NCI-H82 treated with DMSO at 0.1 percent for 48 hours (cell line): ENCODE measurements around the gene CPVL.

Experiments
- DNase-seq: peaks from one replicate; lab custom pipeline; 2025; ENCODE audit not compliant: unreplicated experiment; lab: John Stamatoyannopoulos, UW

CPVL gene

DNA sequence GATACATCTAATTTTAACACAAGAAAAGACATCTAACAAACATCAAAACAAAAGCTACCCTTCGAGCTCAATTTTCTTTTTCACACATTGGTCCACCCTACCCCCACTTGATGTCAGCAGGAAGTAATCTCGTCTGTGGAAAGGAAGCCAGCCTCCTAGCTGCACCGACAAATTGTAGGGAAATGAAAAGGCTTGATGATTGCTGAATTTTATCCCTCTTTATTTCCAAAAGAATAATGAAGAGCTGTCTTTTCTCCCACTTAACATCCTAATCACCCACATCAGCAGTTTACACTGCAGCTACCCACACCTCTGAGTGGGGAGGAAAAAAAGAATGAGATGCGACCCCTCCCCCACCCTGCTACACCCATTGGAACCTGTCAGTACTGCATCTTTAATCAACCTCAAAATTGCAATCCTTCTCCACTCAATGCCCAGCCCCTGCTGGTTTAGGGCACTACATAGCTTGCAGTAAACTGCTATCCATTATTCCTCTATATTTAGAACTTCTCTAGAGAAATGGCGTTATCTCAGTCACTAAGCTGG, 10.6 kb upstream of the CPVL start:
- DNase-seq = no peak

DNA sequence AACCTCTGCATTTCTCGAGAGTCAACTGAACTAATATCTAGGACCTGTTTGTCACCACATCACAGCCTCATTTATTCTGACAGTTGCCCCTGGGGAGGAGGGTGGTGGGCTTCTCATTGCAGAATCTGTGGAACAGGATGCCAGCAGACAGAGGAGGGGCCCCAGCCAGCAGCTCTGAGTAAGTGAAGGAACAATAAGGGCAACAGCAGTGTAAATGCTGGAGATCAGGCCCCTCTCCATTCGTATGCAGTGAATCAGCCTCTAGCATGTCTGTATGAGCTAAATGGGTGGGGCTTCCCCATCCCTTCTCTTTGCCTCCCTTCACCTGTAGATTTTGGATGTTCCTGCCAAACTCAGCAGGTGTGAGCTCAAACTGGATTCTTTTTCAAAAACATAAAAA, 7.7 kb upstream of the CPVL start:
- DNase-seq = no peak

DNA sequence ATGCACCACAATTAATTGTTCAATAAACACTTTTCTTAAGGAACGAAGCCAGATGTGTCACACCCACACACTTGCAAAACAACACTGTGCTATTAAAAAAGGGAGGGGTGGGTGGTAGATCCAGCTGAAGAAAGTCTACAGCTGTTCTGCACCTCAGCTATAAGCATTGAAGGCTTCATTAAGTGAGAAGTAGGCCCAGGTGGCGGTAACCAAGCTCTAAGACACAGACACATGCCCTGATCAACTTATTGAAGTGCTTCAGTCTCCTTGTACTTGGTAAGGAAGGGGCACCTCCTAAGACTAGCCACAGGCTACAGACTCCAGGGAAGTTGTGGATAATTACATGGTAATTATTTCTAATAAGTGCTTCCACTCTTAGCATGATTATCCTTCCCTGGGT, 4.5 kb upstream of the CPVL start:
- no peak for DNase-seq

GRCh38 chr7:29149036-29149435, 2.7 kb upstream of the CPVL start:
- no peak for DNase-seq

GRCh38 chr7:29147821-29148220, 1.5 kb upstream of the CPVL start:
- no peak for DNase-seq

DNA sequence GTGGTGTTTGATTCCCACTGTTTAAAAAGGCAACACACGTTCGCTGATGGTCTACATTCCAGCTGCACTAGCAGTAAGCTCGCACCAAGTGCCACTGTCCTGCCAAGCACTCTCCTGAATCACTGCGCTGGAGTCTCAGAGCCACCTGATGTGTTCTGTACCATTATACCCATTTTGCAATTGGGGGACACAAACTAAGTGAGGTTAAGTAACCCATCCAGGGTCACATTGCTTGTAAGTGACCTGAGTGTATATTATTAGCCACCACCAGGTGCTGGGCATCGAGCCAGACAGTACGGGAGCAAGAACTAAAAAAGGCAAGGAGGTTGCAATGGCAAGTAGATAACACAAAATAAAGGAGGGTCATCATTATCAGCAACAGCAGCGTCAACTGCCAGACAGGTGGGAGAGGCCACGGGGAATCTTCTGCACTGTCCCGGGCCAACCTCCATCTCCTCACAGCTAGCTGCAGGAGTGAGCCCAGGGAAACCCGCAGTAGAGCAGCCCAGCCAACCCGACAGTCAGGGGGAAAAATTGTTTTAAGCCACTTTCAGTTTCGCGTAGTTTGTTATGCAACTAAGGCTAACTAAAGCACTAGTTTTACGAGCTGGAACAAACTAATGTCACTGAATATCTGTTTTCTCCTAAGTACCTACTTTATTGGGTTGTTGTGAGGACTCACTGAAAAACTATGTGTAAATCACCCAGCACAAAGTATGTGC, 712 bp upstream of the CPVL start:
- no peak for DNase-seq

GRCh38 chr7:29145553-29146056, 732 bp downstream of the CPVL start:
- no peak for DNase-seq

DNA sequence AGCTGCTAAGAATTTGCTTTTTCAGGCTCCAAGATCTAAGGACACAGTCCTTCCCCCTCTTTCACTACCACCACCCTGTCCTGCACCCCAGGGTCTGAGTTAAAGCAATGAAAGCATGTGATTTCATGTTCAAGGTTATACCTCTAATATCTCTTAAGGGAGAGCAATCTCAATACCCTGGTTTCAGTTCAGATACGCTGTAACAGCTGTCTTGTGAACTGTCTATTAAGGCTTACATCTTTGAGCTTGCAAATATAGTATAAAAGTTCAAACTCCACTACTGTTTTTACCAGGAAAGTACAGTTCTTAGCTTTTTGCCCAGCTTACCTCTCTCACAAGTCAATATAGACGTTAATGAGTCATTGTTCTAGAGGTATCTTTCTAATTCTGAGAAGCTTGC, 2.6 kb downstream of the CPVL start:
- no peak for DNase-seq

GRCh38 chr7:29142021-29142727, 4.2 kb downstream of the CPVL start:
- DNase-seq = no peak

- DNase-seq = no peak
Observed at GRCh38 chr7:29140873-29141468, 5.4 kb downstream of the CPVL start.

GRCh38 chr7:29139796-29140195, 6.5 kb downstream of the CPVL start:
- no peak for DNase-seq

GRCh38 chr7:29139191-29139590, 7.1 kb downstream of the CPVL start:
- DNase-seq = no peak

DNA sequence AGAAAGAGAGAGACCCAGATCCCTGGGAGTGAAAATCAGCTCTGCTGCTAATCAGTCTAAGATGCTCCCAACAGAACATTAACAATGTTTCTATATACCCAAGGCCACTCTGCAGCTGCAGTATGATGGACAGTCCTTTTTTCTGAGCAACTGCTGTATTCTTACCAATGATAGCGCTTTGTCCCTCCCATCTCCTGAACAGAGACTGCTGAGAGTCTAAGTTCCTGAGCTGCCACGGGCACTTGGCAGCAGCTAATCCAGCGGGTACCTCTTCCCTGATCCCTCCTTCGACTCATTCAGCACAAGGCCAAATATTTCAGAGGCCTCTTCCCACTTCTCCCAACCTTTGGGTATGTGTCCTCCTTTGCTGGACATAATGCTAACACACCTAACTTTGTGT, 7.7 kb downstream of the CPVL start:
- DNase-seq = no peak

GRCh38 chr7:29135846-29136245, 10.5 kb downstream of the CPVL start:
- DNase-seq = no peak

GRCh38 chr7:29132980-29133379, 13.4 kb downstream of the CPVL start:
- no peak for DNase-seq

GRCh38 chr7:29131678-29132077, 14.7 kb downstream of the CPVL start:
- DNase-seq = no peak

- DNase-seq = no peak
Observed at GRCh38 chr7:29130096-29130495, 16.2 kb downstream of the CPVL start.

GRCh38 chr7:29127527-29127926, 18.8 kb downstream of the CPVL start:
- no peak for DNase-seq

GRCh38 chr7:29126804-29127203, 19.5 kb downstream of the CPVL start:
- no peak for DNase-seq

DNA sequence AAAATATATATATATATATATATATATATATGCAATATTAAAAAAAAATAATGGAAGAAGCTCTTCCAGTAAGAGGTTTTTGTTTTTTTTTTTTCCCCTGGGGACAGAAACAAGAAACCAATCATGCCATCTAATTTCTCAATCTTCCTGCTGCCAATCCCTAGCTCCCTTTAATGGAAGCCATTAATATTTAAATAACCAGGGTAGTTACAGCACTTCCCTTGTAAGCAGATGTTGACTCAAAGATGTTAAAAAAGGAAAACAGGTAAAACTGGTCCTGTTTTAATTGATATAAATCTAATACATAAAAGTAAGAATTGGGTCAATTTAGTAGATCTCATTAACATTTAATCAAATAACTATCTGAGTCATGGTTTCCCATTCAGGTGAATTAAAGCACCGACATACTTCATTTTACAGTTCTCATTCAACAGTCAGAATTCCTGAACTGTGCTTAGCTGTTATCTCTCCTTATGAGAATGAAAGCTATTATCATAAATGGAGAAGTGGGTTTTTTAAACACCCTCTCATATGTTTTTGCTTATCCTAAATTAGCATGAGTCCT, 22.6 kb downstream of the CPVL start:
- no peak for DNase-seq

DNA sequence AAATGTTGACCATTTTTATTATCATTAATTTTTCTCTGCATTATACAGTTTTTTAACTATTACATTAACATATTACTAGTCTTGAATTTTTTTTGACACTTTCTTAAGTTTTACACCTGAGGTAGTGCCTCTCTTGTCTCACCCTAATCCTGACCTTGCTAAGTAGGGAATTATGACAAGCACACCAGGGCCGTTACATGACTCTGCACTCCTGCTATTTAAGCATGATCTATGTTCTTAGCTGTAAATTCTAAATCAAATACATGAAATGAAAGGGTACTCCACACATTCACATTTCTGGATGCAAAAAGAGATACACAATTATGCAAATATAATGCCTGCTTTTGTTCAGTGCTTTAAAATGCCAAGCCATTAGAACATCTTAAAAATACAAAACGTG, 23.6 kb downstream of the CPVL start:
- no peak for DNase-seq

DNA sequence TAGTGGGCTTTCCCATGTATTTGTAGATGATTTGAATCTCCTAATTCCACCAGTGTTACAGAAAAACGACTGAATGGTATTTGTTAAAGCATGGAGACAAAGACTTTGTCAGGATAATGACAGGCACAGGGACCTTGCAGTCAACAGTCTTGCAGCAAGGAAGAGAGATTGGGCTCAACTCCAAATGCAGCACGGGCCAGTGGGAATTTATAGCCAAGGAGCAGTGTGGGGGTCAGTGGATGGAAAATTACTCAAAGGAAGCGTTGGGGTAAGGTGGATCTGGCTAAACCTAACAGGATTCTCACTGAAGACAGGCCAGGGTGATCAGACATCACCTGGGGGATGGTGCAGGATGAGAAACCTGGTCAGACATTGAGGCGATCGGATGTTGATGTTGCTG, 24.3 kb downstream of the CPVL start:
- no peak for DNase-seq
